Endothelial cell of umbilical vein (primary cell): ENCODE measurements around the gene BNC2. TPM values are rescaled to one million over a fixed set of nuclear protein-coding genes. Genes with fewer than 3 reads are reported as not detected.

Source experiments
- BruUV-seq: library from RNA; stranded (reverse); fragments of 400-500 nt; replicated peaks from 2 replicates; lab custom pipeline; 2021; lab: Mats Ljungman, UMichigan
- CTCF ChIA-PET: fragments of 300-600, 350-600 bp; sonication (Branson Sonifier 250); formaldehyde crosslinking; loops from one replicate; lab custom pipeline; 2021; ENCODE audit warnings: antibody characterized with exemption, inconsistent platforms; lab: Charles Lee
- POLR2A ChIA-PET: fragments of 300-600, 350-600 bp; sonication (Branson Sonifier 250); formaldehyde crosslinking; loops from one replicate; lab custom pipeline; 2021; ENCODE audit warnings: antibody characterized with exemption, inconsistent platforms; lab: Charles Lee
- DNase-seq: peaks from one replicate; pipeline ENCODE4 v3.0.0-alpha.2; 2011; ENCODE audit warnings: low read depth, low spot score
- FAIRE-seq: peaks from 2 replicates; lab custom pipeline; 2011; peaks lifted over from hg19 to GRCh38; lab: Jason Lieb, UNC
- H2AFZ ChIP-seq: 2 replicates; pipeline ENCODE4 v1.6.0; 2012; ENCODE audit warnings: low read depth, low read length, control low read depth, inconsistent platforms
- H3K27ac ChIP-seq: 2 replicates; pipeline ENCODE4 v1.5.1; 2011; ENCODE audit warnings: low read depth, mild to moderate bottlenecking, control low read depth, low read length, moderate library complexity; ENCODE audit not compliant: insufficient read depth
- H3K27me3 ChIP-seq, 2 experiments: 2 replicates each; pipeline versions ENCODE4 v1.6.0 to v1.6.1; 2011; ENCODE audit warnings: low read length in 2 of 2, mixed read lengths in 1 of 2; ENCODE audit not compliant: control insufficient read depth in 2 of 2, insufficient read depth in 2 of 2
- H3K36me3 ChIP-seq, 2 experiments: 2 replicates in 1 of 2; 3 replicates in 1 of 2; pipeline ENCODE4 v1.5.1; 2011; ENCODE audit warnings: low read length in 2 of 2, mild to moderate bottlenecking in 1 of 2, moderate library complexity in 1 of 2; ENCODE audit not compliant: control insufficient read depth in 2 of 2, insufficient read depth in 2 of 2; ENCODE audit errors: extremely low read depth in 1 of 2
- H3K4me1 ChIP-seq: 3 replicates; pipeline ENCODE4 v1.5.1; 2011; ENCODE audit warnings: mild to moderate bottlenecking, low read length; ENCODE audit not compliant: control insufficient read depth, insufficient read depth; ENCODE audit errors: extremely low read depth
- H3K4me2 ChIP-seq: 2 replicates; pipeline ENCODE4 v1.6.1; 2011; ENCODE audit warnings: low read length, control low read depth, mixed read lengths; ENCODE audit not compliant: insufficient read depth
- H3K4me3 ChIP-seq, 3 experiments: fragments of 200-600 bp in 1 of 3; sonication (generic), shearing (Covaris generic) in 1 of 3; replicated peaks in 1 of 3; 2 replicates each; pipeline ENCODE4 v1.5.1; 2011 to 2016; ENCODE audit warnings: control low read depth in 3 of 3, low read length in 3 of 3, mild to moderate bottlenecking in 2 of 3, inconsistent platforms in 1 of 3, low read depth in 1 of 3, moderate library complexity in 1 of 3; ENCODE audit not compliant: insufficient read depth in 1 of 3
- H3K79me2 ChIP-seq: 2 replicates; pipeline ENCODE4 v1.6.0; 2012; ENCODE audit warnings: low read length, inconsistent platforms; ENCODE audit not compliant: control insufficient read depth, insufficient read depth
- H3K9ac ChIP-seq: replicated peaks from 2 replicates; pipeline ENCODE3; 2011; ENCODE audit warnings: low read length, control low read depth; ENCODE audit not compliant: insufficient read depth; ENCODE audit errors: extremely low read depth
- H3K9me1 ChIP-seq: replicated peaks from 3 replicates; pipeline ENCODE4 v1.6.0; 2011; ENCODE audit warnings: mild to moderate bottlenecking, low read length; ENCODE audit not compliant: control insufficient read depth, insufficient read depth; ENCODE audit errors: extremely low read depth
- H3K9me3 ChIP-seq: replicated peaks from 2 replicates; pipeline ENCODE4 v1.5.1; 2012; ENCODE audit warnings: low read length, inconsistent platforms; ENCODE audit not compliant: control insufficient read depth, insufficient read depth
- H4K20me1 ChIP-seq: replicated peaks from 2 replicates; pipeline ENCODE3; 2011; ENCODE audit warnings: mild to moderate bottlenecking, low read length; ENCODE audit not compliant: control insufficient read depth, insufficient read depth; ENCODE audit errors: extremely low read depth
- EZH2 ChIP-seq: IDR thresholded peaks from 2 replicates; pipeline ENCODE4 v1.6.1; 2012; ENCODE audit warnings: borderline replicate concordance, low read depth, mild to moderate bottlenecking, moderate library complexity, low read length, inconsistent platforms; ENCODE audit not compliant: severe bottlenecking
- FOS ChIP-seq: IDR thresholded peaks from 2 replicates; pipeline ENCODE4 v1.6.1; 2011; ENCODE audit warnings: mild to moderate bottlenecking, low read length, moderate library complexity, borderline replicate concordance; ENCODE audit not compliant: insufficient read depth
- GATA2 ChIP-seq: IDR thresholded peaks from 2 replicates; pipeline ENCODE4 v1.7.0; 2011; ENCODE audit warnings: low read depth, mild to moderate bottlenecking, moderate library complexity, mixed read lengths, low read length; ENCODE audit not compliant: insufficient read length, insufficient read depth
- JUN ChIP-seq: IDR thresholded peaks from 2 replicates; pipeline ENCODE4 v1.6.1; 2011; ENCODE audit warnings: borderline replicate concordance, low read depth; ENCODE audit not compliant: insufficient read length, insufficient read depth
- MYC ChIP-seq: IDR thresholded peaks from one replicate; pipeline ENCODE4 v1.6.1; 2011; ENCODE audit warnings: mild to moderate bottlenecking, low read depth, low read length
- POLR2A ChIP-seq: IDR thresholded peaks from 2 replicates; pipeline ENCODE4 v1.6.1; 2012; ENCODE audit warnings: low read depth, mild to moderate bottlenecking, control low read depth, low read length
- POLR2AphosphoS5 ChIP-seq: IDR thresholded peaks from 2 replicates; pipeline ENCODE4 v1.6.1; 2012; ENCODE audit warnings: low read depth, mild to moderate bottlenecking, control low read depth, low read length, moderate library complexity; ENCODE audit not compliant: insufficient read depth
- dilution Hi-C: fragments of 300-500 bp; cut with MboI; formaldehyde crosslinking; loops from one replicate; pipeline ENCODE4 v1.15.0; 2019; ENCODE audit warnings: low sequenced_read_pairs; ENCODE audit not compliant: extremely low pct_ligation_motif_present
- intact Hi-C: fragments of 100-400 bp; cut with micrococcal nuclease; formaldehyde crosslinking; loops from one replicate; pipeline ENCODE4 v1.10.0; 2022
- polyA plus RNA-seq, 4 experiments: library from polyadenylated mRNA; depleted of rRNA in 3 of 4; stranded (reverse) in 3 of 4; unstranded in 1 of 4; fragments of >200 nt; gene quantifications; 2 replicates each; pipeline versions ENCODE4 v1.2.1 to v1.2.3, GENCODE V29; 2011 to 2012; ENCODE audit warnings: missing spikeins in 1 of 4
- total RNA-seq: library from RNA; stranded (reverse); gene quantifications from 2 replicates; pipeline ENCODE4 v1.2.3, GENCODE V29; 2021
- TF ChIP-seq, protein P1 (sequence below), 2 donors: IDR thresholded peaks; 1 replicate in 1 of 2; 2 replicates in 1 of 2; pipeline ENCODE4 v1.5.1; 2011; ENCODE audit warnings: low read length in 2 of 2, mild to moderate bottlenecking in 2 of 2, moderate library complexity in 2 of 2, control low read depth in 1 of 2, inconsistent platforms in 1 of 2, low read depth in 1 of 2; ENCODE audit not compliant: insufficient read depth in 1 of 2; ENCODE audit errors: extremely low read depth in 1 of 2
- TF ChIP-seq, protein P2 (sequence below): IDR thresholded peaks from 2 replicates; pipeline ENCODE4 v1.6.1; 2011; ENCODE audit not compliant: insufficient read depth, insufficient read length

Gene BNC2
- total and polyA plus RNA-seq, 2 donors (not counting 3 experiments of a cell fraction or from before 2014, with no cell fraction given) = 12.1 to 34.3 TPM

DNA sequence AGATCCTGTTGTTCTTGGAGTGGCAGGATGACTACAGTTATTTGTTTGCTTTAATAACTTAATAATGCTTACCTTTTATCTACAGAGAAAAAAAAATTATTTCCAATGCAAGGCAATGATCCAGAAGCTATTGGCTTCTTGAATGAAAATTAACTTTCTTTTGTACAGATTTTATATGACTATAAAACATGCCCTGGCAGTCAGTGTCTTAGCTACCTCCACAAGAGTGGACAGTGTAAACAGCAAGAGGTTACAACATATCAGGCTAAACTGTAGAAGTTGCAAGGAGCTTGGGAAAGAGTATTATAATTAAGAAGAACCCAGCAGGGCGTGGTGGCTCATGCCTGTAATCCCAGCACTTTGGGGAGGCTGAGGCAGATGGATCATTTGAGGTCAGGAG, 49.1 kb downstream of the BNC2 start:
- H3K4me2 ChIP-seq = no peak overlapping the region
- H4K20me1 ChIP-seq = no peaks in the 10 kb centered on the region
- dilution Hi-C loops = no loop called here
- DNase-seq = no peak
- TF ChIP-seq JUN (no peak), POLR2A (no peak), EZH2 (no peak), POLR2AphosphoS5 (no peak), MYC (no peak), GATA2 (no peak), FOS (no peak)
- TF ChIP-seq, protein P1, sequence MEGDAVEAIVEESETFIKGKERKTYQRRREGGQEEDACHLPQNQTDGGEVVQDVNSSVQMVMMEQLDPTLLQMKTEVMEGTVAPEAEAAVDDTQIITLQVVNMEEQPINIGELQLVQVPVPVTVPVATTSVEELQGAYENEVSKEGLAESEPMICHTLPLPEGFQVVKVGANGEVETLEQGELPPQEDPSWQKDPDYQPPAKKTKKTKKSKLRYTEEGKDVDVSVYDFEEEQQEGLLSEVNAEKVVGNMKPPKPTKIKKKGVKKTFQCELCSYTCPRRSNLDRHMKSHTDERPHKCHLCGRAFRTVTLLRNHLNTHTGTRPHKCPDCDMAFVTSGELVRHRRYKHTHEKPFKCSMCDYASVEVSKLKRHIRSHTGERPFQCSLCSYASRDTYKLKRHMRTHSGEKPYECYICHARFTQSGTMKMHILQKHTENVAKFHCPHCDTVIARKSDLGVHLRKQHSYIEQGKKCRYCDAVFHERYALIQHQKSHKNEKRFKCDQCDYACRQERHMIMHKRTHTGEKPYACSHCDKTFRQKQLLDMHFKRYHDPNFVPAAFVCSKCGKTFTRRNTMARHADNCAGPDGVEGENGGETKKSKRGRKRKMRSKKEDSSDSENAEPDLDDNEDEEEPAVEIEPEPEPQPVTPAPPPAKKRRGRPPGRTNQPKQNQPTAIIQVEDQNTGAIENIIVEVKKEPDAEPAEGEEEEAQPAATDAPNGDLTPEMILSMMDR (IDR thresholded peaks at IDR 0.05; ENCODE audit: extremely low read depth in 1 of 2, insufficient read depth in 1 of 2, low read depth in 1 of 2, low read length in 2 of 2) = no peak
- TF ChIP-seq, protein P2, sequence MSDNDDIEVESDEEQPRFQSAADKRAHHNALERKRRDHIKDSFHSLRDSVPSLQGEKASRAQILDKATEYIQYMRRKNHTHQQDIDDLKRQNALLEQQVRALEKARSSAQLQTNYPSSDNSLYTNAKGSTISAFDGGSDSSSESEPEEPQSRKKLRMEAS = no peak
- H3K27me3 ChIP-seq = no peaks in the 10 kb centered on the region
- intact Hi-C loops = no loop called here
- H3K9ac ChIP-seq = no peak overlapping the region
- BruUV-seq = no TSS peak
- H3K36me3 ChIP-seq = no peaks in the 10 kb centered on the region
- no peaks in the 10 kb centered on the region for H3K4me1 ChIP-seq
- no peak overlapping the region for H2AFZ ChIP-seq
- H3K4me3 ChIP-seq = no peak overlapping the region
- CTCF ChIA-PET = no interaction called here
- H3K79me2 ChIP-seq = no peaks in the 10 kb centered on the region
- H3K27ac ChIP-seq = no peak overlapping the region
- H3K9me1 ChIP-seq = no peaks in the 10 kb centered on the region
- H3K9me3 ChIP-seq = no peaks in the 10 kb centered on the region
- POLR2A ChIA-PET = no interaction called here
- no peak for FAIRE-seq
